AG08396 (cell line): ENCODE data around the gene CEP104.
A peak's percentile ranks its signal among the peaks of the same experiment; 100 is the strongest.

Experiments used
- DNase-seq: peaks from one replicate; pipeline ENCODE4 v3.0.0; 2012; ENCODE audit warnings: low spot score, mixed read lengths

Gene CEP104

DNA sequence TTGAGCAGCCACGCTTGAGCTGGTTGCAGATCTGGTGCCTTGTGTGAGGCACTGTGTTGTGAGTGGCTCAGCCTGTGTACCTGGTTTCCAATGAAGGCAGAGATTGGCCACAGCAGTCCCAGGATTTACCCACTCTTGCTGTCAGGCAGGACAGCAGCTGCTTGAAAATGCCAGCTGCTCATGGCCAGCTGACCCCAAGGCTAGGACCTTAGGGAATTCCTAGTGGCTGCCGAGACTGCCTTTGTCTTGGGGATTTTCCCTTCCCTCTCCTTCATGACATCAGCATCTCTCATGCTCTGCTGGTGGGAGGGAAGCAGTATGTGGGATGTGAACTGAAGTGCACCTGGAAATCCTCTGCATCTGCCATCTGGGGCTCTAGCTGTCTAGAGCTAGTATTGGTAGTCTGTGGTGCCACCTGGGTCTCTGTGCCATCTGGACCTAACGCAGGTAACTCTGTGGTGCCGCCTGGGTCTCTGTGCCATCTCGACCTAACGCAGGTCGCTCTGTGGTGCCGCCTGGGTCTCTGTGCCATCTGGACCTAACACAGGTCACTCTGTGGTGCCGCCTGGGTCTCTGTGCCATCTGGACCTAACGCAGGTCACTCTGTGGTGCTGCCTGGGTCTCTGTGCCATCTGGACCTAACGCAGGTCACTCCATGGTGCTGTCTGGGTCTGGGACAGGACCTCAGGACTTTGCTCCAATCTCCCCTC, 56.9 kb downstream of the CEP104 start:
- DNase-seq = no peak

DNA sequence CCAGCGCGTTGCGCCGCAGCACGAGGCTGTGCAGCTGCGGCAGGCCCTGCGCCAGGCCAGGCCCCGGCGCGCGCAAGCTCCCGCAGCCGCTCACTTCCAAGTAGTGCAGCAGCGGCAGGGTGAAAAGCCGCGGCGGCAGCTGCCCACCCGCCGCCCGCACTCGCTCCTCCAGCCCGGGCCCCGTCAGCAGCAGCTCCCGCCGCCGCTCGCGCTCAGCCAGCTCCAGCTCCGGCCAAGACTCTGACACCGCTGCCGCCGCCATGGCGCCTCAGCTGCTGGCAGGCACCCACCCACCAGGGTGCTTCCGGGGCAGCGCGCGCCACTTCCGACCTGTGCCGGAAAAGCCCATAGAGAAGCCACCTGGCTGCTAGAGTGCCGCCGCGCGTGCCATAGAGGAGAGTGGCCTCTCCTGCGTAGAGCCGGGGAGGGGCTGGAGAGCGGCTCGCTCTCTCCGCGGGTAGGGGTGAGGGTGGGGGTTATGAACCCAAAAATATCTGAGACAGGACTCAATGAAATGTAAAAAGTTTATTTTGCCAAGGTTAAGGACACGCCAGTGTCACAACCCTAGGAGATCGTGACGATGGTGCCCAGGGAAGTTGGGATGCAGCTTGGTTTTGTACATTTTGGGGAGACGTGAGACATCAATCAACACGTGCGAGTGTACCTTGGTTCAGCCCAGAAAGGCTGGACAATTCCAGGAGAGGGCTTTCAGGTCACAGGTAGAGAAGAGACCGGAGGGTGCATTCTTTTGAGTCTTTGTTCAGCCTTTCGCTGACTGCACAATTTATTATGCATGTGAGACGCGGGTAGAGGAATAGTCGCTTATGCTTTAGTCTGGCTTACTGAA, 60.6 kb downstream of the CEP104 start, which contains the start of gene LRRC47:
TSS of gene LRRC47 (minus strand) at position 284 of the 847 bp plus-strand sequence. CDS start at position 262, 22 bp downstream.
- peak; percentile 98 for DNase-seq

DNA sequence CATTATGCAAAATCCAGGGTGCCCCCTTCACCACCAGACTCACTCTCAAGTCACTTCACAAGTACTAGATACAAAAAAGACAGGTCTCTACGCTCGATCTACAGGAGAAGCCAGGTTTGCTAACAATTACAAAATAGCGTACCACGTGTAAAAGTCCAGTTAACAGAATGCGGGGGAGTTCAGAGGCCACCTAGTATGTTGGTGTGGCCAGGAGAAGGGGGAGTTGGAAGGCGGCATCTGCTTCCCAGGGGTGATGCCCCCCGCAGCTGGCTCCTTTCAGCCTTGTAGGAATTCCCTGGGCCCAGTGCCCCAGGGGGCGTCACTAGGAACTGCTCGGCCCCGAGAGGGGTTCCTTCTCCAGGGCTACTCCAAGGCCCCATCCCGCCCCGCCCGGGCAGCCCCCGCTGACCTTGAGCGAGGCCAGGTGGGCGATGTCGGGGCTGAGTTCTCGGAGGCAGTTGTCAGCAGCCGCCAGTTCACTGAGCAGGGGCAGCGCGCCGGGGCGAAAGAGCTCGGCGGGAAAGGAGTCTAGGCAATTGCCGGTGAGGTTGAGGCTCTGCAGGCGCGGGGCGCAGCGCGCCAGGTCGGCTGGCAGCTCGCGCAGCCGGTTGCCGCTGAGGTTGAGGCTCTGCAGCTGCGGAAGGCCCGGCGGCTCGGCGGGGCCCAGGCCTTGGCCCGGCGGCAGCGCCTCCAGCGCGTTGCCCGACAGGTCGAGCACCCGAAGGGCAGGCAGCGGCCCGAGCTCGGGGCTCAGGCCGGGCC, 61.4 kb downstream of the CEP104 start:
- no peak for DNase-seq

DNA sequence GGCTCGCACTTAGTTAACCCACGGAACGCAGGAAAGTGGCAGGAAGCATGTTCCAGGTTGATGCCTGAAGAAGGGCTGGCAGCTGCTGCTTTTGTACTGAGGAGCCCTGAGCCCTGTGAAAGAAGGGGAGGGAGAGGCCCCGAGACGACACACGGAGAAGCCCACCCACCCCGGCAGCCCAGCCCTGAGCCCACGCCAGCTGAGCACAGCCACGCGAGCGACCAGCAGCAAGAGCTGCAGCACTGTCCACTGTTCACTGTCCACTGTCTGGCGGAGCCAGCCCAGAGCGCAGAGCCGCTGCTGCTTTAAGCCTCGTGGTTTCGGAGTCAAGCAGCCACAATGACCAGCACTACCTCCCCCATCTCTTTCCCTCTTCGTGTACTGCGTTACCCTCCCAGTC, 66.1 kb downstream of the CEP104 start:
- no peak for DNase-seq

DNA sequence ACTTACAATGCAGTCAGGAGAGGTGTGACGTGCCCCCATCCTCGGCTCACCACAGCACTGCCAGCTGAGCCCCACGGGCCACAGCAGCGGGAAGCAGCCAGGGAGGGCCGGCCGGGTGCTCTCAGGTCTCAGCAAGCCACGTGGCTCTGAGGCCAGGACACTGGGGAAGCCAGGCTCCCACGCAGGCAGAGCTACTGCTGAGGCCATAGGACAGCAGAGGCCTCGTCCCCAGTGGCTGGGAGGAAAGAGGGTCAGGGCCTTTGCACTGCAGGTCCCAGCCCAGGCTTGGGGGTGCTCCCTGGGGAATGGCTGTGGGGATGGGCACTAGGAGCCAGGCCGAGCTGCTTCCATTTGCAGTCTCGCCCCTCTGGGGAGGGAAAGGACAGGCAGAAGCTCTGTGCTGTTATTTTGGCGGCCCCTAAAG, 66.5 kb downstream of the CEP104 start:
- no peak for DNase-seq

DNA sequence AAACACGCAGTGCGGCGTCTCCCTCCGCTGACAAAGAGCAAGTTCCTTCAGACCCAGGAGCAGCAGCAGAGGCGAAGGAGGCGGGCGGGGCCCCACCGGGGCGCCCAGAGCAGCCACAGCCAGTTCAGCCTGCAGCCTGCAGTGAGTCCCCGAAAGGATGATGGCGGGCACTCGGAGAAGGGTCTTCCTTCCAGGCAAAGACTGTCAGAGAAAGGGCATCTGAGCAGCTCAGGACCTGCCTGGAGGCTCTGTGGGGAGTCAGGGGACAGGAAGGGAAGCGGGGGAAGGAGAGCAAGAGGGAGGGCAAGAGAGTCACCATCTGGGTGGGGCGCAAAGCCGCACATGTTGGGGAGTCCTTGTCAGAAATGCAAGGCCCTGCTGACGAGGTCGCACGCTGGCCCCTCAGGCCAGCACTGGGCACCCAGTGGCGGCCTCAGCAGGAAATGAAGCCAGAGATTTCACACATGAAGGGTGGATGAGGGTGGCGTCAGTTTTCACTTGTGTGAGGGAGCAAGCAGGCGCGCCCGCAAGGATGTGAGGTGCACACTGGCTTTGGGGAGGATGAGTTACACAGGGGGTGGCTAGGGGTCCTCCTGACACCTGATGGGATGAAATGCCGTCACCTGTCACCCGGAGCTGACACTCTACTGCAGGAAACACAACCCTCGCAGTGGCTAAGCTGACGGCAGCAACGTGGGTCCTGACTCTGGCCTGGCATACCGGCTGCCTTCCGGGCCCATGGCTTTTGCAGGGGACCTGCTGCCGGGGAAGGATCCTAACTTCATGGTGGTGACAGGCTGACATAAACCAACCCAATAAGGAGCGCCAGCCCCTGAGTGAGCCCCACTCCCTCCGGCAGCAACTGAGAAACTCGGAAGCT, 67.3 kb downstream of the CEP104 start:
- no peak for DNase-seq

DNA sequence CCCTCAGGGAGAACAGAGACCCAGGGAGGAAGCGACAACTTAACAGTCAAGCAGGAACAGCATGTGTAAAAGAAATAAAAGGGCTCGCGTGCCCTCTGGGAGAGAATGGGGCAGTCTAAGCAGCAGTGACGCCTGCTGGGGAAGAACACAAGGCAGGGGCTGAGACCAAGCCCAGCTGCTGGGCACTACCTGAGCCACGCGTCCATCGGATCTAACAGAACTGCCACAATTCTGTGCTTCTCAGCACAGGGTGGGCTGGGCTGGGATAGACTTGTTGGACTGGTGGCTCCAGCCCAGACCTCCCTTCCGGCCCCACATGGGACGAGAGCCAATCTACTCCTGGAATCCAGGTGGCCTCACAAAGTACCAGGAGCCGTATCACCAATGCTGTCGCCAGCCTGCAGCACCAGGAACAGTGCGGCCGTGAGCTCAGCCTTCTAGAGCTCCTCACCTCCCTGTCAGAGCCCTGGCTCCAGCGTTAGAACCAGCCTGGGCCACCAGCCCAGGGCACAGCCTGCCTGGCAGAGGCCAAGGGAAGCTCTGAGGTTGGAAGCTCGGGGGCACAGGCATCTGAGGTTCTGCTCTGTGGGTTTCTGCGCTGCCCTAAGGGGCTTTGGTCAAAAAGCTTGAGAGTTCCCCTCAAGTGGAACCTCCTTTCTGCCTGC, 68.1 kb downstream of the CEP104 start:
- no peak for DNase-seq

DNA sequence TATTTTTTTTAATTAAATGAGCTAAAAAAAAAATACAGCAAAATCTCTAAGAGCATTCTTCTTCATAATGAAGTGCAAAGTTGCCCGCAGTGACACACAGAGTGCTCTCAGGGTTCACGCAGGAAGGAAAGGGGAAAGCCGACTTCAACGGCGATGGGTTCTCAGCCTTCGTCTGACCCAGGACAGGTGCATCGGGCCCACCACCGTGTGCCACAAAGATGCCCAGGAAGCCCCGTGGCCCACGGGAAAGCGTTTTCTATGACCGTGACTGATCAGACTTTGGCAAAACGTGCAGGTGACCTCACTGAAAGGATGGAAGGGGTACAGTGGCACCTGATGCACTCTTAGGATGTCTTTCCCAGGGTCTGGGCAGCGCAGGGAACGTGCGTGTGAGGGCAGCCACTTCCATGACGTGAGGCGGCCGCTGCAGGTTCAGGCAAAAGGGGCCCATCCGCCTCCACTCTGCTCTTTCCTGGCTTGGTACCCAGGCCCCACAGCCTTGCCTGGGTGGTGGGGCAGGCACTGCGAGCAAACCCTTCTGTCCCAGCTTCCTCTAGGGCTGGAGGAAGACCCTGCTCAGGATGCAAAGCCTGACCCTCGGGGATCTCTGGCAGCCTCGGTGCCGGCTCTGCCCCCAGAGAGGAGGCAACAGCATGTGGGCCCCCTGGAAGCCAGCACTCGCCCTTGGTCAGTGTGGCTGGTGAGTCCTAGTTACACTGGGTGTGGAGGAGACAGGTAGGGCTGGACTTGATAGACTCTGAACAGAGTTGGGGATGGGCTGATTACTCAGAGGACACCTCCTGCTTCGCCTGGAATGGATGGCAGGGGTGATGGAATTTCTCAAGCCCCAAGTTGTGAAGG, 69.0 kb downstream of the CEP104 start:
- no peak for DNase-seq

DNA sequence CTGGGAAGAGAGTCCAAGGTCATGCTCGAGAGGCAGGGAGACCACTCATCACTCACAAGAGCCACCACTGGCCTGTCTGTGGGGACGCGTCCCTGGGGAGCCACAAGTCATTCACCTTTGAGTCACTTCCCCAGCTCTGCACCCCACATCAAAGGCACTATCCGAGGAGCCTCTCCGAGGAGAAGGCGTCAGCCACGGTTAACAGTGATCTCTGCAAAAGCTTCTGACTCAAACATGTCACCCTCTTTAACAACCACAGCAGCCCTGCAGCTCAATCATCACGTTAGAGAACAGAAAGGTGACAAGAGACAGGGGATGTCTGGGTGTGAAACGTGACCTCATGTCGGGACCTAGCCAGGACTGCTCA, 69.7 kb downstream of the CEP104 start:
- DNase-seq = no peak

DNA sequence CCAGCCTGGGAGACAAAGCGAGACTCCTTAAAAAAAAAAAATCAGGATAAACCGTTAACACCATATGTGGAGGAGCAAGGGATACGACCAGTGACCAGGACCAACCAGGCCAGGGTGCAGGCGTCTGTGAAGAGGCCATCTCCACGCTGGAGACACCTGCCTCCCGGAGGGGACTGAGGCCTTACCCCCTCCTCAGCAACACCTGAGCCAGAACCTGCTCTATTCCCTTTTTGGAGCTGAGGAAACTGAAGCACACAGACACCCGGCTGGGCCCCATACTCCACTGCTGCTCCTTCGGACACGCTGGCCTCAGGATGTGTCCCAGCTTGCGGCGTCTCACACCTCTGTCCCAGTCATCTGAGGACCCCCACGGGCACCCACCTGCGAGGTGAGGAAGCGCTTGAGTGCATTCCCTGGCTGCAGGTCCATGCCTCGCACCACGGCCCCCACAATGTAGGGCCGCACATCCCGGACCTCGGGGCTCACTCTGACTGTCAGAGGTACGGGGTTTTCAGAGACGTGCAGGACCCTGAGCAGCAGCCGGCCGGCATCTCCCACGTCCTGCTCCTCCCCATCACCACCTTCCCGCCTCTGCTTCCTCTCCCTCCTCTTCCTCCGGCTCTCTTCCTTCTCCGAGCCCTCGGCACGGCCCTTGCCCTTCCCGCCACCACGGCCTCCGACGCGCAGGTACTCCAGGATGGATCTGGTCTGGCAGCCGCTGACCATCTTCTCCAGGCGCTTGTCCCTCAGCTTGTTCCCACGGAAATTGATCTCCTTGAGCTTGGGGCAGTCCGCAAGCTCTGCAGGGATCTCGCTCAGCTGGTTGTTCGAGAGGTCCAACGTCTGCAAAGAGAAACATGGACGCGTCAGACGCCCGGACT, 70.3 kb downstream of the CEP104 start:
- no peak for DNase-seq

DNA sequence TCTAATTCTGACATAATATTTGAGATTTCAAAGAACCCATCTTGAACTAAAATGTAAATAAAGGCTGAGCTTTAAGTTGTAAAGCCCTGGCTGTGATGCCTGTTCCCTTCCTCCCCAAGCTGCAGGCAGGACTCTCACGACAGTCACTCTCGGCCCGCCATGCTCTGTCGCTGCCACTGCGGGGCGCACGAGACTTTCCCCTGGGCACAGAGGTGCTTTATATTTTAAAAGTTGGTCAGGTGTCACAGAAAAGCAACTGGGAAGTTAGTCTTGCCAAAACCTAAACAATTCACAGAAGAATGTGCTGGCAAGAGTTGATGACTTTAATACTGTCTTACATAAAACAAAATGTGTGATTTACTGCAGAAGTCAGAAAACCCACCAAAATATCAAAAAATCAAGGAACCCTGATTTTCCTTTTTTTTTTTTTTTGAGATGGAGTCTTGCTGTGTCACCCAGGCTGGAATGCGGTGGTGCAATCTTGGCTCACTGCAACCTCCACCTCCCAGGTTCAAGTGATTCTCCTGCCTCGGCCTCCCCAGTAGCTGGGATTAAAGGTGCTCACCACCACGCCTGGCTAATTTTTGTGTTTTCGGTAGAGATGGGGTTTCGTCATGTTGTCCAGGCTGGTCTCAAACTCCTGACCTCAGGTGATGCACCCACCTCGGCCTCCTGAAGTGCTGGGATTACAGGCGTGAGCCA, 71.4 kb downstream of the CEP104 start:
- DNase-seq = no peak

DNA sequence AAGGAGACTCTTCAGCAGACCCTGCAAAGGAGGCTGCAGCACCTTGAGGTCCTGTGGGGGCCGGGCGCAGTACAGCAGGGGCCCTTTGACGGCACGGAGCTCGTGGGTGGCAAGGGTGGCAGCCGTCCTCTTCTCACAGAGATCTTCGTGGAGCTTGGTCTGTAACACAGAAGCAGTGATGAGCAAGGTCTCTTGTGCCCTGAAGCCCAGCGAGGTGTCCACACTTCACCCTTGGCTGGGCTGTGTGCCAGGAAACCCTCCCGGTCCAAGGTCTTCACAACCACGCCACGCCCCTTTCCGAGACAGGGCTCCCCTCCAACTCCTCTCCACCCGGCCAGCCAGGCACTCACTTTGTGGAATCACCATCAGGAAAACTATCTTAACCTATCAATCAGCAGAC, 72.0 kb downstream of the CEP104 start:
- no peak for DNase-seq

DNA sequence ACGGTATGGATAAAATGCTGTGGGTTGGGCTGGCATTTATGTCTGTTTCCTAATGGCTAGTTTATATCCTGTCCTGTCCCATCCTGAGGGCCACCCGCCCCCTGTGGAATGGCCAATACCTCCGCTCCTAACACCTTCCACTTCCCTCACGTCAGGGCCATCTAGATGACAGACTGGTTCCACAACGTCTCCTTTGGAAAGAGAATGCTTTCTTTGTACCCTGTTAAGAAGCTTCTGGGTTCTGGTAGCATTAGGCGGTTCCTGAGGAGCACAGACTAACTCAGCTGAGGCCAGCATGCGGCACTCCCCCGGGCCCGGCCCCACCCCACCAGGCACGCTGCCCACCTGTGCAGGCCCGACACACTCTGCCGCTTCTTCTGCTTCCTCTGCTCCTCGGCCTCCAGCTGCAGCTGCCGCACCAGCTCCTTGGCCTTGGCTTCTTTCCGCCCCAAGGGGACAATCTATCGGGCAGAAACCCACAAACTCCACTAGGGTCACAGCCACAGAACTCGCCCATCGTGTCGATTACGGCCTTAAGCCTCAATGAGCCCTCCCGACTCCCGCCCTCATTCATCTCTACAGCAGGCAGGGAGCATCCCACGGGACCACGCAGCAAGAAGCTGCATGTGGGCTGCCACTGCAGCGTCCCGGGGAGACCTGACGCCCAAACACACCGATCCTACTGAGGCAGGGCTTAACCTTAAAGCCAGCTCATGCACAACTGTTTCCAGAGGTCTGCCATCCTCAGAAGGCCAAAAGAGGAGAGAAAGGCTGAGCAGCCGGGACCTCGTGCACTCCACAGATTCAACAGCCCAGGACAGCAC, 73.1 kb downstream of the CEP104 start:
- no peak for DNase-seq

DNA sequence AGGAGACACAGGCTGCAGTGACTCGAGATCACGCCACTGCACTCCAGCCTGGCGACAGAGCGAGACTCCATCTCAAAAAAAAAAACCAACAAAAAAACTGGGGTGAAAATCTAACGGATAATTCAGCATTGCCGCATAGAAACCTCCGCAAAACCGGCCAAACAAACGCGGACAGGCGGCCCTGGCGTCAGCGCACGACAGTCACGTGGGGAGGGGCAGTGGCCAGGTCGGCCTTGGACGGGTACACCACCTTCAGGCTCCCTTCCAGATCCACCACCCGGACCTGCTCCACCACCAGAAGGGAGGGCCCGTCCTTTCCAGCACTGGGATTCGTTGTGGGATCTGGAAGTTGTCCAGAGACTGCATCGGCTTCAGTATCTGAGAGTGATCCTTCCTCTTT, 76.1 kb downstream of the CEP104 start:
- no peak for DNase-seq

DNA sequence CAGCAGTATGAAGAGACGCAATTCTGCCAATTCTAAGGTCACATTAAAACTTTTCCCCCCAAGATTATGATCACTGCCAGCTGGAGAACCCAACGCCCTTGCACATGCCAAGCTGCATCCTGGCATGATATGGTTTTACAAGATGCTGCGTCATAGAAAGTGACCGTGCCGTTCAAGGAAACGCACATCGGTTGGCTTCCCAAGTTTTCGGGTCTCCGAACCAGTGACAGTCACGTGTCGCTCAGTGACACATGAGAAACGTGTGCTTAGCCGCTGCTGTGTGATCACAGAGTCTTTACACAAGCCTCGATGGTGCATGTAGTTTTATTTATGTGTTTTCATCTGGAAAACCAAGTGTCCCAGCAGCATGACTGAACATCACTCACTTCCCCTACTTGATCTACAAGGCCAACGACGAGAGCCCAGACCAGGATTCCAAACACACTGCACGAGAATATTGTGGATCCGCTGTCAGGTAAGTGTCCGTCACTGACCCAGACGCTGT, 77.0 kb downstream of the CEP104 start:
- no peak for DNase-seq

DNA sequence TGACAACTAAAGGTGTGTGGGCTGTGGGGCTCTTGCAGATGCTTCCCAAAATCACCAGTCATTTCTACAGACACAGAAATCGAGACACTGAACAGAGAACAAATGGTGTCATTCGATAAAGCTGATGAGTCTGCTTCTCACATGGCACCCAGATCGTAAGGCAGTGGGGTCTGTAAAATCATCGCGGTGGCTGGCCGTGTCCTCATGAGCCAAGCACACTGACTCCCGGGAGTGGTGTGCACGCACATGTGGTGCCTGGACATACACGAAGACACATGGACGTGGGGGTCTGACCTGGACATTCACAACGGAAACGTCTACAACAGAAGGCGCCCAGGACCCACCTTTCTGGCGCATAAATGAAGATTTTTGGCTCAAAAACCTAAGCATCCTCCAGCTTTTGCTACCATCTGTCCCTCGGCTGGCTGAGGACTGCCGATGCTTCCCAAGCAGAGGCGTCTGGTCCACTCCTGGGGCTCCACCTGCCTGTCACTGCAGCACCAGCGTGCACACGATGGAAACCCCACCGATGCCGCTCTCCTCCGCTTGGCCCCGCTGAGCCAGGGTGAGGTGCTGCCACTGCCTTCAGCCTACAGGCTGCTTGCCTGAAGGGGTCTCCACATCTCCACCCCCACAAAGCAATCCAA, 77.6 kb downstream of the CEP104 start:
- DNase-seq = no peak
